Activated CD4-positive, CD25-positive, alpha-beta regulatory T cell treated with anti-CD3 and anti-CD28 coated beads, Interleukin-2, amount 50 U/mL, for 24 hours (primary cell): ENCODE data around the gene RBBP4.
A peak's percentile ranks its signal among the peaks of the same experiment; 100 is the strongest.
"Not testable (repeated sequence)": the region's sequence is repeated elsewhere in the genome, so short reads cannot be mapped to it uniquely, and the experiment has no call there.

ENCODE experiments used
- ATAC-seq, 2 donors: fragments of 150-1000 bp; cut with Tn5 transposase; one replicate each; pipeline ENCODE4 v1.10.0; 2021; ENCODE audit warnings: mild to moderate bottlenecking in 1 of 2, moderate library complexity in 1 of 2

The RBBP4 gene

GRCh38 chr1:32695098-32695904 is 44.3 kb downstream of the RBBP4 start:
- no peak for ATAC-seq

GRCh38 chr1:32696041-32696440 is 45.0 kb downstream of the RBBP4 start:
- ATAC-seq = no peak

- ATAC-seq = not testable (repeated sequence)
Observed at GRCh38 chr1:32696996-32697395, 46.0 kb downstream of the RBBP4 start.

- no peak for ATAC-seq
Observed at GRCh38 chr1:32701421-32701911, 50.5 kb downstream of the RBBP4 start.

DNA sequence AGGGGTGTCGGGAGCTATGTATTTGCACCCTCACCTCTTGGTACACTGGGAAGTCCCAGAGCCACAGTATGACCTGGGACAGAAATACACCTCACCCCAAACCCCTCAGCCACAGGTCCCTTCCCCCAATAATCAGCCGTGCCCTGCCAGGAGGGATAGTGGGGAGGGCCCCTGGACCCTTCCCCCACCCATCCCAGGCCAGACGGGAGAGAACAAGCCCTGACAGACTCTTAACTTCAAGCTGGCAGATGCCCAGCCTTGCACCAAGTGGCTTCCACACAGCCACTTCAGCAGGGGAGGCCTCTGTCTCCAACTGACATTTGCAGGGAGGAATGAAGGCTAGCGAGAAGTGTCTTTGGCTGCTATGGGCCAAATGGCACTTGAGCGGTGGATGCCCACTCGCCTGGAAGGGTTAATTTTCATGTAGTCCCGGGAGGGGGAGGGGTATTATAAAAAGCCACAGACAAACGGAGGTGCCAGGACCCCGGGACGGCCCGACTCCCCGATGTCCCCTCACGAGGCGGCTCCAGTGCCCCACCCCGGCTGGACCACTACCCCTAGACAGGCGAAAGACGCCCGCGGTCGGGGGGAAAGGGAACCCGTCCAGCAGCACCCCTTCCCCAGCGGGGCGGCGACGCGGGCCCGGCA is 51.1 kb downstream of the RBBP4 start:
- ATAC-seq = no peak

GRCh38 chr1:32702599-32703478 is 51.8 kb downstream of the RBBP4 start, which contains the start of gene SYNC:
Gene SYNC, minus strand, starts transcription at chr1:32702770. Its CDS starts 110 bp downstream, at chr1:32702660.
- ATAC-seq = peak in 1 of 2 donors; percentile 41

DNA sequence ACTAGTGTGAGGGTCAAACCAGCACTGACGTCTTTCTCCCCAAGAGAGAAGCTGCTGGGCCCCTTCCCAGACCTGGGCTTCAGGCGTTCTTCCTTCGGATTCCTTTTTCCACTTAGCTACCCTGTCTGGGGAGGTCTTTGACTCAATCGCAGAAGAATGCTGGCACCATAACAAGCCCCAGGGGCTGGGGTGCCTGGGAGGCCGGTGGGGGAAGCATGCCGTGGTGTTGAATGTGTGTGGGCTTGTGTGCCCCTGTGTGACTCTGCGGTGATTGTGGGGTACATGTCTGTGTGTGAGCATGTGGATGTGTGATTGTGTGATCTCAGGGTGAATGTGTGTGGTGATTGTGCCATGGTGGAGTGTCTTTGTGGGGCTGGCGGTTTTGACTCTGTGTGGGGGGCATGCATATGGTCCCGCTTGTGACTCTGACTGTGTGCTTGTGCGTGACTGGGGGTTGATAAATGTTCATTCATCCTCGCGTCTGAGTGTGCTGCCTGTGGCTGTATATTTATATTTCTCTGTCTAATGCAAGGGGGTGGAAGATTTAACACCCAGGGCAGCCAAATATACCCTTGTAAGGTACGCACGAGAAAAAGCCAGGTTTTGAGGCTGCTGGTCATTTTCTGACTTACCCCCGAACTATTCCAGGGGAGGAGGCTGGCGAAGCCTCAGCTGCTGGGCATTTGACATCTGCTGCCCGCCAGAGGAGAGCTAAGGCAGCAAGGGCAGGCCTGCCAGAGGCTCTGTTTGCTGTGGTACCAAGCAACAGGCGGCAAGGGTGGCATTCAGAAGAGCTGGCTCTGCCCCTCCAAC is 52.7 kb downstream of the RBBP4 start:
- ATAC-seq = no peak

DNA sequence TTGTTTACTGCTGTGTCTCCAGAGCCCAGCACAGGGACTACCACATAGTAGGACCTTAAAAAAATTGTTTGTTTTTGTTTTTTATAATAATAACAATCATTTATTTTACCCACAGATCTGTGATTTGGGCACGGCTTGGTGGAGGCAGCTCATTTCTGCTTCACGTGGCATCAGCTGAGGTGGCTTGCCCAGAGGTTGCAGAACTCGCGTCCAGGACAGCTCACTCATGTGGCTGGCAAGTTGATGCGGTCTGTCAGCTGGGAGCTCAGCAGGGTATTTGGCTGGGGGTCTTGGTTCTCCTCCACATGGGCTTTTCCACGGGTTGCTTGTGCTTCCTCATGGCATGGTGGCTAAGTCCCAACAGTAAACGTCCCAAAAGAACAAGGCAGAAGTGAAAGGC is 54.5 kb downstream of the RBBP4 start:
- no peak for ATAC-seq

DNA sequence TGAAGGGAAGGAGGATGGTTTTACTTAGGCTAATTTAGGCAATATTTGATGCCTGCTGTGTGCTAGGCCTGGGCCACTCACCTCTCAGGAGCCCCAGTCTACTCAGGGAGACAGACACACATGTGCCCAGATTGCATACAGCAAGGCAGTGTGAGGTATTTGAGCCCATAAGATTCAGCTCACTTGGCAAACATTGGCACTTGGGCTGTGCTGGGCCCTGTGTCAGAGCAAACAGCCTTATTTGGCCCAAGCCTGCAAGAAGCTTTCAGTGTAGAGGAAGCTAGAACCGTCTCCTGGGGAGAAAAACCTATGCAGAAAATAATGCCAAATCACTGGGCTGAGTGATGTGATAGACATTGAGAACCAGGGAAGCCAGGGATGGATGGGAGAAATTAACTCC is 55.5 kb downstream of the RBBP4 start:
- no peak for ATAC-seq

- ATAC-seq = no peak
Observed at GRCh38 chr1:32709075-32709474, 58.1 kb downstream of the RBBP4 start.

- no peak for ATAC-seq
Observed at GRCh38 chr1:32709476-32709875, 58.5 kb downstream of the RBBP4 start.

GRCh38 chr1:32711221-32711620 is 60.2 kb downstream of the RBBP4 start:
- not testable (repeated sequence) for ATAC-seq

GRCh38 chr1:32713081-32713480 is 62.1 kb downstream of the RBBP4 start:
- no peak for ATAC-seq

DNA sequence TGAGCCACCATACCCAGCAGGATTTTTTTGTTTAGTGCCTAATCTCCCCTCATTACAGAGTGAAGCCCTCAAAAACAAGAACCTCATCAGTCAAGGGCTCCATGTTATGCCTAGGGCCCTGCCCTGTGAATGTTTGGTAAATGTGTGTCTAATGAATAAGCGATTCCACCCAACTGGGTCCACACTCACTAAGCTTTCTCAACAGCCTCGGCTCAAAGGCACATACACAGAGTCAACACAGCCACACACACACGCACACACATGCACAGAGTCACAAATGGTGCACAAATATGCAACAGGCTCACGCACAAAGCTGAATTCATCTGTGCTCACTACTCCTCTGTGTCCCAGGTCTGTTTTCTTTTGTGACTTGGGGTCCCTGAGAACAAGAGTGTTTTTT is 63.3 kb downstream of the RBBP4 start:
- no peak for ATAC-seq

- no peak for ATAC-seq
Observed at GRCh38 chr1:32715901-32716311, 64.9 kb downstream of the RBBP4 start.

DNA sequence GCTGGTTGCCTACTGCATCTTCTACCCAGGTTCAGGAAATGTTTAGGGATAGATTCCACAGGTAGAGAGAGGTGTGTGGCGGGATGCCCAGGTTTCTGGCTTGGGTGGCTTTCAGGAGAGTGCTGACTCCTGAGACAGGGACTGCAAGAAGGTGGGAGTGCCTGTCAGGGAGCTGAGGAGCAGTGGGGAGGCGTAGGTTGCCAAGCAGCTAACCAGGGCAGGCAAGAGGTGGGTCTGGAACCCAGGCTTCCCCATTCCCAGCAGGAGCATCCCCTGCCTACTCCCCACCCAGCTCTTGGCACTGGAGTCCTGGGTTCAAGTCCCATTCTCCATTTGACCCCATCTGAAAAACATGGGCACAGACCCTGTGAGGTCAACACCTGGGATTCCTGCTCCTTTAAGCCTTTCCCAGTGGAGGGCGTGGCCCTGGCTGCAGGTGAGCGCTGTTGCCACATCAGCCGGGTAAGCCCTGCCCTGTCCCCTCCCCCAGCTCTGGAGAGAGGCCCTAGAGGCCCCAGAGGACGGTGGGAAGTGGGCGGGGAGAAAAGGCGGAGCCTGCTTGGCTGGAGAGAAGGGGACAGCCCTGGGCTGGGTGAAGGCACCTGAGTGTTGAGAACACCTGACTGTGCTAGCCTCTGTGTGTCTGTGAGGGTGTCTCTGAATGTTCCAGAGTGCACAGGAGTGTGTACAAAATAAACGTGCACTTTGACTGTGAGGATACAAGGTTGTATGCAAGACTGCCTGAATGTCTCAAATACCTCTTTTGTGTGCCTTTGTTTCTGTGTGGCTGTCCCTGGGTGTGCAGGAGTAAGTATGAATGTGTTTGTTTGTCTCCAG is 65.5 kb downstream of the RBBP4 start:
- ATAC-seq = peak; percentile 44 to 59

DNA sequence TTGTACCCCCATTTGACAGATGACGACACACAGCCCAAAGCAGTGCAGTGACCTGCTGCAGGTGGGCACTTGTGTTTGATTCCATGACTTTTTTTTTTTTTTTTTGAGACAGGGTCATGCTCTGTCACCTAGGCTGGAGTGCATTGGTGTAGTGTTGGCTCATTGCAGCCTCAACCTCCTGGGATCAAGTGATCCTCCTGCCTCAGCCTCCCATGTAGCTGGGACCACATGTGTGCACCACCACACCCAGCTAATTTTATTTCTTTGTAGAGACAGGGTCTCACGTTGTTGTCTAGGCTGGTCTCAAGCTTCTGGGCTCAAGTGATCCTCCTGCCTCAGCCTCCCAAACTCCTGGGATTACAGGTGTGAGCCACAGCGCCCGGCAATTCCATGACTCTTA is 66.5 kb downstream of the RBBP4 start:
- ATAC-seq = no peak

- ATAC-seq = no peak
Observed at GRCh38 chr1:32718036-32718435, 67.0 kb downstream of the RBBP4 start.

GRCh38 chr1:32718527-32718926 is 67.5 kb downstream of the RBBP4 start:
- no peak for ATAC-seq

DNA sequence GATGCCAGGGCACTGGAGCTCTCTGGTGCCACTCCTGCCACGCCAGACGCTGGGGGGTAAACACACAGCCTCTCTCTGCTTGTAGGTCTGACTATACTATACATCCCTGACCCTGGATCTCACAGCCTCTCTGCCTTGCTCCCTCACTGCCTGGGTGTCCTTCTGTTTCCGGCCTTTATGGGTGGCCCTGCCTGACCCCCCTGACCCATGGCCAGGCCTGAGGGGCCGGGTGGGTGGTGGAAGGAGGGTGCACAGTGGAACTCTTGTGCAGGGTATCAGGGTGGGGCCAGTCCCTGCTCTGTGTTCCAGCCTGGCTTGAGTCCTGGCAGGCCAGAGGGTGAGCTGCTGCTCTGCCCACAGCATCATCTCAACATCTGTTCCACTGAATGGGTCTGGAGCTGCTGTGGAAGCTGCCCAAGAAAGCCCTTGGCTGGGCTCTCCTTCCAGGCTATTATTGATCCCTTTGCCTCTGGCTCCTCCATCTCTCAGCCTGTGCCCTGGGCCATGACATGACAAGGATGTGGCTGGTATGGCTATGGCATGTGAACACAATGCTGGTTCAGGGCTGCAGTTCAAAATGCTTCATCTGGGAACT is 68.8 kb downstream of the RBBP4 start:
- no peak for ATAC-seq
